ENCODE data around the gene GK2.

DNA sequence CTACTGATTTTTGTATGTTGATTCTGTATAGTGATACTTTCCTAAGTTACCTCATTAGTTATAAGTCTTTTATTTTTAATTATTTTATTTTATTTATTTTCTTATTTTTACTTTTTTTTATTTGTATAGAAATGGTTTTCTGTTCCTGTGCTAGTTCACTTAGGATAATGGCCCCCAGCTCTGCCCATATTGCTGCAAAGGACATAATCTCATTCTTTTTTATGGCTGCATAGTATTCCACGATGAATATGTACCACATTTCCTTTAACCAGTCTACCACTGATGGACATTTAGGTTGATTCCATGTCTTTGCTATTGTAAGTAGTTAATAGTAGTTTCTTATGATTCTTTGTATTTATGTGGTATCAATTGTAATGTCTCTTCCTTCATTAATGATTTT, 31.5 kb upstream of the GK2 start:
- TF ChIP-seq, protein P1, sequence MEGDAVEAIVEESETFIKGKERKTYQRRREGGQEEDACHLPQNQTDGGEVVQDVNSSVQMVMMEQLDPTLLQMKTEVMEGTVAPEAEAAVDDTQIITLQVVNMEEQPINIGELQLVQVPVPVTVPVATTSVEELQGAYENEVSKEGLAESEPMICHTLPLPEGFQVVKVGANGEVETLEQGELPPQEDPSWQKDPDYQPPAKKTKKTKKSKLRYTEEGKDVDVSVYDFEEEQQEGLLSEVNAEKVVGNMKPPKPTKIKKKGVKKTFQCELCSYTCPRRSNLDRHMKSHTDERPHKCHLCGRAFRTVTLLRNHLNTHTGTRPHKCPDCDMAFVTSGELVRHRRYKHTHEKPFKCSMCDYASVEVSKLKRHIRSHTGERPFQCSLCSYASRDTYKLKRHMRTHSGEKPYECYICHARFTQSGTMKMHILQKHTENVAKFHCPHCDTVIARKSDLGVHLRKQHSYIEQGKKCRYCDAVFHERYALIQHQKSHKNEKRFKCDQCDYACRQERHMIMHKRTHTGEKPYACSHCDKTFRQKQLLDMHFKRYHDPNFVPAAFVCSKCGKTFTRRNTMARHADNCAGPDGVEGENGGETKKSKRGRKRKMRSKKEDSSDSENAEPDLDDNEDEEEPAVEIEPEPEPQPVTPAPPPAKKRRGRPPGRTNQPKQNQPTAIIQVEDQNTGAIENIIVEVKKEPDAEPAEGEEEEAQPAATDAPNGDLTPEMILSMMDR (IDR thresholded peaks at IDR 0.05), result no peak
- TF ChIP-seq POLR2A (IDR thresholded peaks at IDR 0.05), result no peak
